ENCODE data around the gene KCNMA1. TPM values are rescaled to one million over a fixed set of nuclear protein-coding genes. Genes with fewer than 3 reads are reported as not detected.

Gene KCNMA1
- total RNA-seq, 1 donor = 106 TPM

DNA sequence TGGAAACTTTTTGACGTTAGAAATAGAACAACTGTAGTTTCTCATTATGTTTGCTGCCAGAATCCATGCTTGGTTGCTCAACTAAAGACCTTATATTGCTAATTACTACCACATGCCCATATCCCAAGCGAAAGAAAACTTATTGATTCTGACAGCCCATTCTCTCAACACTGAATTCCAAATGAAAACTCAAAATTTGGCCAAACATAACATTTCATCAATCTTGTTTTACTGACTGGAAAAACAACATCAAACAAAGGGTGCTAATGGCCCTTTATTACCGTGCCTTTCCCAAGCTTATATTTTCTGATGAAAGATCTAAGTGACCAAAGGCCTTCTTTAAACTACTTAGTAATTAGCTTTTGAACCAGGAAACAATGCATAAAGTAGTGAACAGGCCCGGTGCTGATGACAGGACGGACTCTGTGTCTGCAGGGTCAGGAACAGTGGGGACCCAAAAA, 531.8 kb downstream of the KCNMA1 start:
- peak; percentile 96 for DNase-seq (ENCODE audit: low read depth)
- TF ChIP-seq, protein P1, sequence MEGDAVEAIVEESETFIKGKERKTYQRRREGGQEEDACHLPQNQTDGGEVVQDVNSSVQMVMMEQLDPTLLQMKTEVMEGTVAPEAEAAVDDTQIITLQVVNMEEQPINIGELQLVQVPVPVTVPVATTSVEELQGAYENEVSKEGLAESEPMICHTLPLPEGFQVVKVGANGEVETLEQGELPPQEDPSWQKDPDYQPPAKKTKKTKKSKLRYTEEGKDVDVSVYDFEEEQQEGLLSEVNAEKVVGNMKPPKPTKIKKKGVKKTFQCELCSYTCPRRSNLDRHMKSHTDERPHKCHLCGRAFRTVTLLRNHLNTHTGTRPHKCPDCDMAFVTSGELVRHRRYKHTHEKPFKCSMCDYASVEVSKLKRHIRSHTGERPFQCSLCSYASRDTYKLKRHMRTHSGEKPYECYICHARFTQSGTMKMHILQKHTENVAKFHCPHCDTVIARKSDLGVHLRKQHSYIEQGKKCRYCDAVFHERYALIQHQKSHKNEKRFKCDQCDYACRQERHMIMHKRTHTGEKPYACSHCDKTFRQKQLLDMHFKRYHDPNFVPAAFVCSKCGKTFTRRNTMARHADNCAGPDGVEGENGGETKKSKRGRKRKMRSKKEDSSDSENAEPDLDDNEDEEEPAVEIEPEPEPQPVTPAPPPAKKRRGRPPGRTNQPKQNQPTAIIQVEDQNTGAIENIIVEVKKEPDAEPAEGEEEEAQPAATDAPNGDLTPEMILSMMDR (IDR thresholded peaks at IDR 0.05; ENCODE audit: insufficient read depth, low read length) = no peak
- no peak overlapping the region for H3K4me3 ChIP-seq (ENCODE audit: low read depth, low read length)

- TF ChIP-seq, protein P1 (IDR thresholded peaks at IDR 0.05; ENCODE audit: insufficient read depth, low read length) = no peak
These were observed 533.1 kb downstream of the KCNMA1 start for GRCh38 chr10:77104459-77104980.

DNA sequence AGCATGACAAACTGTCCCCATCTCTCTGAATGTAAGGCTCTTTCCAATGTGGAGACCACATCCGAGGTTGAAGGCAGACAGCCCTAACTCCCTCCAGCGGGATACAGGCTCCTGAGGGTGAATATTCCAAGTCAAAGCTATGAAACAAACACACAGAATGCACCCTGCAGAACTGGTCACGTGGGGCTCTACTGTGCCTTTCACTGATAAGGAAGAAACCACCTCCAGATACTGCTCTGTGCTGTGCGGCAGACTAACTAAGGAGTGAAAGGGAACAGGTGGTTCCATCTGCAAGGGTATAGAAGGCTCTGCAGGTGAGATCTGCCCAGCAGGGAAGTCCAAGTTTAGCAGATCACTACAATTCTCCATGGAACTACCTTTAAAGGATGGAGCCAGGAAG, 534.4 kb downstream of the KCNMA1 start:
- H3K4me3 ChIP-seq (ENCODE audit: low read depth, low read length) = no peak overlapping the region
- TF ChIP-seq, protein P1 (IDR thresholded peaks at IDR 0.05; ENCODE audit: insufficient read depth, low read length) = no peak
- DNase-seq (ENCODE audit: low read depth) = no peak

More at GRCh38 chr10:77104459-77104980, 533.1 kb downstream of the KCNMA1 start:
- H3K4me3 ChIP-seq (ENCODE audit: low read depth, low read length) = no peak overlapping the region
- DNase-seq (ENCODE audit: low read depth) = peak; percentile 97

- no peak for DNase-seq (ENCODE audit: low read depth)
- TF ChIP-seq, protein P1 (IDR thresholded peaks at IDR 0.05; ENCODE audit: insufficient read depth, low read length) = no peak
- H3K4me3 ChIP-seq (ENCODE audit: low read depth, low read length) = no peak overlapping the region
These were observed 536.3 kb downstream of the KCNMA1 start for GRCh38 chr10:77101341-77101740.

DNA sequence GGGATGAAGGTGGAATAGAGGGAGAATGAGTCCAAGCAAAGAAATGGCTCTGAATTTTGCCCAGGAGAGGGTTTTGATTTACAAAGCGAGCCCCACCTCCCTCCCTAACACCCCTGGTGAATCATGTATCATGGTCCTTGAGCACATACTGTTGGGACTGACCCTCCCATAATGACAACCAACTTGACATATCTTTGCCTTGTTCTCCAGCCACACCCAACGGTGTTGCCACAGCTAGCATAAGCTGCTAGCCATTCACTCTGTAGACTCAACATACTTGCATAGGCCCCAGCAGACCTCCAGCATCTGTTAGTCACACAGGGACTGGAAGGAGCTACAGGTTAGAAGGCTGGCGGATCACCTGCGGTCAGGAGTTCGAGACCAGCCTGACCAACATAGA, 538.5 kb downstream of the KCNMA1 start:
- TF ChIP-seq, protein P1 (IDR thresholded peaks at IDR 0.05; ENCODE audit: insufficient read depth, low read length) = no peak
- H3K4me3 ChIP-seq (ENCODE audit: low read depth, low read length) = no peak overlapping the region
- DNase-seq (ENCODE audit: low read depth) = no peak

DNA sequence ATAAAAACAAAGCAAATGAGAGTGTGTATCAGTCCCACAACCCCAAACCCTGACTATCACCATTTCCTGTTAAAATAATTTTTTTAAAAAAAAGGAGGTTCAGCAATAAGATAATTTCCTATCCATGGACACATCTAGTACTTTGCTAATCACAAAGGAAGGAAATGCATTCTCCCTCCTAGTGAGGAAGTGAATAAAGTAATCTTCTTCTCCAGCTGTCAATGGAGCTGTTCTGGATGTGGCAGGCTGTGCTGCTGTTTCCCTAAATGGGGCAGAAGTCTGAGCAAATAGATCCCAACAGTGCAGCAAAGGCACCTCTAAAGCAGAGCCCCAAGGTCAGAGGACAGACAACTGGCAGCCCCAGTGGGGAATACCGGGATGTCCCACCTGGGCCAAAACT, 540.0 kb downstream of the KCNMA1 start:
- no peak for DNase-seq (ENCODE audit: low read depth)
- TF ChIP-seq, protein P1 (IDR thresholded peaks at IDR 0.05; ENCODE audit: insufficient read depth, low read length) = no peak
- H3K4me3 ChIP-seq (ENCODE audit: low read depth, low read length) = no peak overlapping the region

DNA sequence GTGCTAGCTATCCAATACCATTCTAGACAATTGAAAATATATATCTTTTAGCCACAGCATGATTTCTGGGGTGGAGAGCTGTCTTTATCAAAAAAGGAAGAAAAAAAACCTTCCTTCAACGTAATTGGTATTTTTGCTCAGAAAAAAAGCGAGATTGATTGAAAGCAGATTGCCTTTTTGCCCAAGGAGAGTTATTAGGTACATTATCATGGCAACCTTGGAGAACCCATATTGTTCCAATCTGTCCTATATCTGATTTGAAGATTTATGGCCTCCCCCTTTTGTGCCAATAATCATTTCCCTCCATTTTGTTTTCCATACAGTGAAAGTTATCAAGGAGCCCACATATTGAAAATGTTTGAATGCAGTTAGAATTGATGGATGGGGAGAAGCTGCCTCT, 544.5 kb downstream of the KCNMA1 start:
- no peak for DNase-seq (ENCODE audit: low read depth)
- TF ChIP-seq, protein P1 (IDR thresholded peaks at IDR 0.05; ENCODE audit: insufficient read depth, low read length) = no peak
- no peak overlapping the region for H3K4me3 ChIP-seq (ENCODE audit: low read depth, low read length)
